GM19035 (cell line): ENCODE measurements around the gene MEGF8.

Experiments
- ATAC-seq: cut with Tn5 transposase; IDR thresholded peaks from one replicate; pipeline ENCODE4 v1.9.1; 2021; ENCODE audit not compliant: unreplicated experiment

MEGF8 gene

GRCh38 chr19:42376177-42376555, 50.7 kb downstream of the MEGF8 start:
- no peak for ATAC-seq

GRCh38 chr19:42378225-42379215, 53.1 kb downstream of the MEGF8 start:
- ATAC-seq = no peak

GRCh38 chr19:42380155-42380554, 54.7 kb downstream of the MEGF8 start:
- no peak for ATAC-seq

GRCh38 chr19:42386974-42387707, 61.7 kb downstream of the MEGF8 start:
- ATAC-seq = no peak

GRCh38 chr19:42388851-42389489, 63.5 kb downstream of the MEGF8 start:
- ATAC-seq = no peak

GRCh38 chr19:42389899-42390298, 64.5 kb downstream of the MEGF8 start, which contains the start of gene CNFN:
Gene CNFN (minus strand): TSS chr19:42390297. CDS start chr19:42389037, 1,260 bp downstream.
- no peak for ATAC-seq

GRCh38 chr19:42392165-42392564, 66.7 kb downstream of the MEGF8 start:
- ATAC-seq = no peak

GRCh38 chr19:42394751-42395150, 69.3 kb downstream of the MEGF8 start:
- ATAC-seq = no peak

- peak; percentile 97 for ATAC-seq
Measured at GRCh38 chr19:42396381-42397262, 71.2 kb downstream of the MEGF8 start.

- no peak for ATAC-seq
Measured at GRCh38 chr19:42397263-42398166, 72.1 kb downstream of the MEGF8 start.

GRCh38 chr19:42400404-42400803, 75.0 kb downstream of the MEGF8 start:
- ATAC-seq = no peak

- ATAC-seq = no peak
Measured at GRCh38 chr19:42401365-42402303, 76.2 kb downstream of the MEGF8 start.

GRCh38 chr19:42402376-42403116, 77.1 kb downstream of the MEGF8 start:
- no peak for ATAC-seq

- ATAC-seq = no peak
Measured at GRCh38 chr19:42403586-42403985, 78.2 kb downstream of the MEGF8 start.

GRCh38 chr19:42406111-42406510, 80.7 kb downstream of the MEGF8 start:
- ATAC-seq = no peak

GRCh38 chr19:42407085-42407815, 81.8 kb downstream of the MEGF8 start:
- ATAC-seq = no peak

GRCh38 chr19:42407816-42408175, 82.4 kb downstream of the MEGF8 start:
- ATAC-seq = no peak
